NB4 (cell line): ENCODE measurements around the gene COG7.
"Not testable (repeated sequence)": the region's sequence is repeated elsewhere in the genome, so short reads cannot be mapped to it uniquely, and the experiment has no call there.

Experiments used
- DNase-seq: peaks from one replicate; pipeline ENCODE4 v3.0.0; 2010; ENCODE audit warnings: low read depth
- H3K4me3 ChIP-seq: one replicate; pipeline ENCODE4 v1.5.1; 2011; ENCODE audit warnings: mild to moderate bottlenecking, low read depth, low read length, moderate library complexity
- MAX ChIP-seq: IDR thresholded peaks from 2 replicates; pipeline ENCODE4 v1.6.1; 2011; ENCODE audit warnings: low read depth, low read length
- MYC ChIP-seq: IDR thresholded peaks from 2 replicates; pipeline ENCODE4 v1.6.1; 2011; ENCODE audit warnings: low read depth, low read length
- POLR2A ChIP-seq: IDR thresholded peaks from 2 replicates; pipeline ENCODE4 v1.6.1; 2011; ENCODE audit warnings: mild to moderate bottlenecking; ENCODE audit not compliant: insufficient read length; ENCODE audit errors: extremely low read depth
- TF ChIP-seq, protein P1 (sequence below): IDR thresholded peaks from one replicate; pipeline ENCODE4 v1.5.1; 2012; ENCODE audit warnings: low read depth, low read length

COG7 gene

DNA sequence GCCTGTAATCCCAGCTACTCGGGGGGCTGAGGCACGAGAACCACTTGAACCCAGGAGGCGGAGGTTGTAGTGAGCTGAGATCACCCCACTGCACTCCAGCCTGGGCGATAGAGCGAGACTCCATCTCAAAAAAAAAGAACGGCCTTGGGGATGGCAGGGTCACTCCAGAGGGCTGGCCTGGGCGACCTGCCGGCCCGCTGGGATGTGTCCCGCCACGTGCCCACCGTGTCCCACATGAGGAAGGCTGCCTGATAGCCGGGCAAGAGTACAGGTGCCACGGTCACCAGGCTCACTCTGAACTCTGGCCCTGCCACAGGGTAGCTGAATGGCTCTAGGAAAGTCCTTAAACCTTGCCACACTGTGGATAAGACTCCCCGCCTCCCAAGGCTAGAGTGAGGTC is 67.5 kb downstream of the COG7 start:
- TF ChIP-seq MYC (no peak), MAX (no peak), POLR2A (no peak)
- TF ChIP-seq, protein P1, sequence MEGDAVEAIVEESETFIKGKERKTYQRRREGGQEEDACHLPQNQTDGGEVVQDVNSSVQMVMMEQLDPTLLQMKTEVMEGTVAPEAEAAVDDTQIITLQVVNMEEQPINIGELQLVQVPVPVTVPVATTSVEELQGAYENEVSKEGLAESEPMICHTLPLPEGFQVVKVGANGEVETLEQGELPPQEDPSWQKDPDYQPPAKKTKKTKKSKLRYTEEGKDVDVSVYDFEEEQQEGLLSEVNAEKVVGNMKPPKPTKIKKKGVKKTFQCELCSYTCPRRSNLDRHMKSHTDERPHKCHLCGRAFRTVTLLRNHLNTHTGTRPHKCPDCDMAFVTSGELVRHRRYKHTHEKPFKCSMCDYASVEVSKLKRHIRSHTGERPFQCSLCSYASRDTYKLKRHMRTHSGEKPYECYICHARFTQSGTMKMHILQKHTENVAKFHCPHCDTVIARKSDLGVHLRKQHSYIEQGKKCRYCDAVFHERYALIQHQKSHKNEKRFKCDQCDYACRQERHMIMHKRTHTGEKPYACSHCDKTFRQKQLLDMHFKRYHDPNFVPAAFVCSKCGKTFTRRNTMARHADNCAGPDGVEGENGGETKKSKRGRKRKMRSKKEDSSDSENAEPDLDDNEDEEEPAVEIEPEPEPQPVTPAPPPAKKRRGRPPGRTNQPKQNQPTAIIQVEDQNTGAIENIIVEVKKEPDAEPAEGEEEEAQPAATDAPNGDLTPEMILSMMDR, result no peak
- DNase-seq, result no peak
- H3K4me3 ChIP-seq, result no peak overlapping the region

- no peak overlapping the region for H3K4me3 ChIP-seq
- DNase-seq, result no peak
- TF ChIP-seq POLR2A (no peak), MYC (no peak), MAX (no peak)
Observed at GRCh38 chr16:23384878-23385277, 68.1 kb downstream of the COG7 start.

GRCh38 chr16:23383881-23384280 is 69.1 kb downstream of the COG7 start:
- TF ChIP-seq, protein P1, result no peak
- no peak for TF ChIP-seq MYC
- TF ChIP-seq POLR2A, result no peak
- no peak for TF ChIP-seq MAX
- H3K4me3 ChIP-seq, result no peak overlapping the region
- DNase-seq, result no peak

DNA sequence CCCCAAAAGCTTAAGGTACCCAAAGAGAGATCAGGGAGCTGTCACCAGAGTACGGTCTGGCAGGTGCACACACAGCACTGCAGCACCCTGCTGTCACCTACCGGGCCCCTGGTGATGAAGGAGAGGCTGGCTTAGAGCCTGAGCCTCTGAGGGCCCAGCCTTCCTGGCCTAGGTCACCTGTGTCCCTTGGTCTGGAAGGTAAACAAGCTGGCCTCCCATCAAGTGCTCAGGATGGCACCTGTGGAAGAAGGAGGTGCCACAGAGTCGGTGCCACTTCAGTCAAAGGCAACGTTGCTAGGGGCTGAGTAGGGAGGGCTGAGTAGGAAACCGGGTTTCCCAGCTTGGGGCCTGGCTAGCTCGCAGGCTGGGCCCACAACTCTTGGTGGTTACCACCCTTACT is 70.7 kb downstream of the COG7 start:
- no peak overlapping the region for H3K4me3 ChIP-seq
- DNase-seq, result no peak
- TF ChIP-seq POLR2A, result no peak

DNA sequence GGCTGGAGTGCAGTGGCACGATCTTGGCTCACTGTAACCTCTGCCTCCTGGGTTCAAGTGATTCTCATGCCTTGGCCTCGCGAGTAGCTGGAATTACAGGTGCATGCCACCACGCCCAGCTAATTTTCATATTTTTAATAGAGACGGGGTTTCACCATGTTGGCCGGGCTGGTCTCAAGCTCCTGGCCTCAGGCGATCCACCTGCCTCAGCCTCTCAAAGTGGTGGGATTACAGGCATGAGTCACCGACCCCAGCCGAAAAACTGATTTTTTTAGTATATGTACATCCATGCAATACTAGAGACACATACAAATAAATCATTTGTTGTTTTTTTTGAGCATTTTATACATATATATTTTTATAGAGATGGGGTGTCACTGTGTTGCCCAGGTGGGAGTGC is 71.3 kb downstream of the COG7 start:
- not testable (repeated sequence) for H3K4me3 ChIP-seq, DNase-seq

- no peak for DNase-seq
- TF ChIP-seq MAX (no peak), MYC (no peak), POLR2A (no peak)
- TF ChIP-seq, protein P1, result no peak
- no peak overlapping the region for H3K4me3 ChIP-seq
Observed at GRCh38 chr16:23380501-23380951, 72.5 kb downstream of the COG7 start.

DNA sequence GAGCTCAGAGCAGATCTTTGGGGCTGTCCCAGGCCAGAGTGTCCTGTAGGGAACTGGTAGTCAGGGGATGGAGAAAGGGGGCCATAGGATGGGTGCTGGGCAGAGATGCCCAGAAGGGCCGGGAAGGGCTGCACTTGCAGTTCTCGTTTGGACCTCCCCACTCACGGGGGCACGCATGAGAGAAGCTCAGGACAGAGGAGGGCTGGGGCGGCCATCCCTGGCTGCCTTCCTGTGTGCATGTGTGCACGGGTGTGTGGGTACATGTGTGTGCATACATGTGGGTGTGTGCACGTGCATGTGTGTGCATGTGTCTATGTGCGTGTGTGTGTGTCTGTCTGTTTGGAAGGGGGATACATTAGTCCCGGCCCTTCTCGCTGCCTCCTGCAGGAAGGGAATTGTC is 73.3 kb downstream of the COG7 start:
- TF ChIP-seq MAX, result no peak
- no peak for TF ChIP-seq POLR2A
- TF ChIP-seq MYC, result no peak
- TF ChIP-seq, protein P1, result no peak
- DNase-seq, result no peak
- no peak overlapping the region for H3K4me3 ChIP-seq

GRCh38 chr16:23378921-23379320 is 74.1 kb downstream of the COG7 start:
- TF ChIP-seq MAX (no peak), POLR2A (no peak), MYC (no peak)
- TF ChIP-seq, protein P1, result no peak
- H3K4me3 ChIP-seq, result no peak overlapping the region
- DNase-seq, result no peak
